SKM-1 (cell line): ENCODE measurements around the gene PLXNC1.

Experiments
- DNase-seq: peaks from one replicate; lab custom pipeline; 2025; ENCODE audit not compliant: unreplicated experiment; lab: John Stamatoyannopoulos, UW

PLXNC1 gene

DNA sequence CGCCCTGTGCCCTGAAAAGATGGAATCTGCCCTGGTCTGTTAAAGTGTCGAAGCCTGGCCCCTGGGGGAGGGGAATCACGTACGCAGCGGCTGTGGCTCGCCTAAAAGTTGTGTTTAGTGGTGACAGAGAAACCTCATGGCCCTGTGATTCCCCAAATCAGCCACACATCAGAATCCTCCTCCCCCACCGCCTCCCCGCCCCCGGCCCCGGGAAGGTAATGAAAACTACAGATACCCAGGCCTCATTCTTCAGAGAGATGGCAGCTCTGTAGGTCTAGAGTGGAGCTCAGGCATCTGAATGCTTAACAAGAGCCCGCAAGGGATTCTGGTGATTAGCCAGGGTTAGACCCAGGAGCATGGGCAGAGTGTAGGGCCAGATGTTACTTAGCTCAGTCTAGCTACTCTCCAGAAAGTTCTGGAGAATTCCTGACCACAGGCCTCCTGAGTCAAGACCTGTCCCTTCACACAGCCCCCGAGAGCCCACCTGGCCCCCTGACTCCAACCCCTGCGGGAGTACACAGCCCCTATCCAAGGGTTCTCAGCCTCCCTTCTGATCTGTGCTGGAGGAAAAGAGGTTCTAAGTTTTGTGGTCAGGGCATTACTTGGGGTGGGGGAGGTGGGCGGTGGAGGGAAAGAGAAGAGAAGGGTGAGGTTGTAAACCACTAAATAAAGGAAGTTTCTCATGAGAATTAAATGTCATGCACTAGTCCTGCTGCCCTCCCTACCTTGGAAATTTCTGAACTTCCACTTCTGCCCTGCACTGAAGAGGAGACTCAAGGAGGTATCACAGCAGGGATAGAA lies 114.8 kb downstream of the PLXNC1 start:
- peak; percentile 27 for DNase-seq

DNA sequence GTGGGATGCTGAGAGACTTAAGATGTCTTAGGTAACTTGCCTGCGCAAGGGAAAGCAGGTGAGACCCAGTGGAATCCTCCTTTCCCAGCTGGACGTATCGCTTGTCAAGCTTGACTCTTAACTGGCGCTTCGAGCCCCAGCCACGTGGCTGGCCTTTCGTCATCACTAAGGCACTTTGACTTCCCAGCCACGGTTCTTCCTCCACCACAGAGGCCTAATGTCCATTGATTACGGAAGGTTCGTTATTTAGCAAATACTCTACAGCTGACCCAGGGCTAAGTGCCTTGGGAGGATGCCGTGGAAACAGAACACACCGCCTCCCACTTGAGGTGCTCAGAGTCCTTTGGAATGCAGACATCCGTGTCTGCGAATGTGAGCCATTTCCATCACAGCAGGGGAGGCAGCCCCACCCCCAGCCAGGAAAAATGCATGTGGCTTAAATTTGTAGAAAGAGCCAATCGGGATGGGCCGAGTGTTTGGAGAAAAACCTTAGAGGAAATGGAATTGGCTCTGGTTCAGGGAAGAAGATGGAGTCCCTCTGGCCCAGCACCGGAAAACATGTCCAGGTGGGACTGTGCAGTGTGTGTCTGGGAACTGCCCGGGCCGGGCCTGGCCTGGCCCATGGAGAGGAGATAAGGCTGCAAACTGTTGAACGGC lies 115.7 kb downstream of the PLXNC1 start:
- DNase-seq: no peak

GRCh38 chr12:94264736-94265485 lies 116.5 kb downstream of the PLXNC1 start:
- DNase-seq: no peak

GRCh38 chr12:94265539-94265938 lies 117.2 kb downstream of the PLXNC1 start:
- DNase-seq: no peak

GRCh38 chr12:94265966-94266745 lies 117.8 kb downstream of the PLXNC1 start:
- no peak for DNase-seq

DNA sequence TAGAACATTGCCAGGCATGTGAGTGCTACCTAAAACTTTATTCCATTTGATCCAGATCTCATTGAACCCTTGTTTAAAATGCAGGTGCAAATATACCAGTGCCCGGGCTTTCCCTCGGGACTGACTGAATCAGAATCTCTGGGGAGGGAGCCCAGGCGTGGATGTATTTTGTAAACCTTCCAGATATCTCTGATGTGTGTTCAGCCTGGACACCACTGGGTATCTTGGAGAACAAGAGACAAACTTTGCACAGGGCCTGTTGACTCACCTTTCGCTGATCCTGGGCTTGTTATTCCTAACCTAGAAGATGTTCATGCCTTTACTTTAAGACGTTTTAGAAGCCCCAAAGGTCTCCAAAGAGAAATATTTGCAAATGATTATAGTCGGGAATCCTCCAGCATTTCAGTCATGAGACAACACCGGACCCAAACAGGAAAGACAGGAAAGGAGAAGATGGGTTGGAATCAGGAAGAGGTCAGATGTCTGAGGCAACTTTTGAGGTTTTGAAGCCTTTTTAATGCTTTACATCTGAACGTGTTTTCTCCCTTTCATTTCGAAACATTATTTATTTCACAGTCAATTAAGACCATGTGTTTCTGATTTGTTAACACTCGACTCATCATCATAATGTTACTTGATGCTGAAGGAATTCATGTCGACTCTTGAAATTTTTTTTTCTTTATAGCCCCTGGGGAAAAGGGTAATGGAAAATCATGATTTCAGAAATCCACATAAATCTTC lies 118.6 kb downstream of the PLXNC1 start:
- DNase-seq: no peak

DNA sequence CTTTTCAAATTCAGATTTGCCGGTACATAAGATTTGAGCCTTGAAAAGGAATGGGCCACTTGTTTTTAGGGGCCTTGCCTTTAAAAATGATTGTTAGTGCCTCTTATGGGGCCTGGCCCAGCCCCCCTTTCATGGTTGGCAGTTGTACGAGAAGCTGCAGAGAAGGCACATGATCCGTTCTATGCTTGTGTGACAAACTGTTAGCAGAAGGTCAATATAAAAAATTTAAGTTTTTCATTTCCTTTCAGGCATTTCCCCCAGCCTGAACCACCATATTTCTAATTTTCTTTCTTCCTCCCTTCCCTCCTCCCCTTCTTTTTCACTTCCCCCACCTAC lies 119.1 kb downstream of the PLXNC1 start:
- DNase-seq: no peak

GRCh38 chr12:94267921-94268471 lies 119.6 kb downstream of the PLXNC1 start:
- no peak for DNase-seq

DNA sequence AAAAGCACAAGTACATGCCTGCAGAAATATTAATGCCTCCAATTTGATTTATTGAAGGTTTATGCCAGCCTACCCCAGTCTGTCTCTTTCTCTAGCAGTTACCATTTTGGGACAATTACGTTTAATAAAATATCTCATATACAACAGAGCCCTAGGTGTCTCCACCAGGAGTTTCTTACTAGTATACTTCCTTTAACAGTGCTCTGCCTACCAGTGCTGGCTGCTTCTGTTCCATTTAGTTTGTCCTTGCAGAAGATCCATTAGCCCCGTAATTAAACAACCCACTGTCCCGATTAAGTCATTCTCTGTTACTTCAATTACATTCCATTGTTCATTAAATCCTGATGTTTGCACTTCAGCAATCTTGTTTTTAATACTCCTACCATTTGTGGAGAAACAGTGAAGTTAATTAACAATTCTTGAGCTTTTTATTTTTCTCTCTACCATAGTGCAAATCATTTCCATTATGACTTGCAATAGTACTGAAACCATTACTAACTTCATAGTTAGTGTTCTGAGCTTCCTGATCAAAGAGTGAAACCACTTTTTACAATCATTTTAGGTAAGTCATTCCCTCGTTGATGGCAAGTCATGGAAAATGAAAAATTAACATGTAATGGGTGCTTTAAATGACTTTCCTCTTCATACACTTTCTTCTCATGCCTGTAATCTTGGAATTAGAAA lies 121.1 kb downstream of the PLXNC1 start:
- no peak for DNase-seq

DNA sequence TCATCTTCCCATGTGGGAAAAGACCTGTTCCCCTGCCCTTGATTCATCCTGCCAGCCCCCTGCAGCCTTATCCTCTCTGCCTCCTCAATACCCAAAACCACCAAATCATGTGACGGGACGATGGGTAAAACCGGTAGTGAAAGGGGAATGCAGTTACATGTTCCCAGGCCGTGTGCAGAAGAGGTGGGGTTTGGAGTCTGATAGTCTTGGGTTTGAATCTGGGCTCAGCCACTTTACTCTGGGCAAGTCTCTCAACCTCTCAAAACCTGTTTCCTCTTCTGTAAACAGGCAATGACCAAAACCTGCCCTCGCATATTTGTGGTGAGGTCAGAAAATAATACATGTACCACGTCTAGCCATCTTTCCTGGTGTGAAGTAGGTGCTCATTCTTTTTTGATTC lies 123.0 kb downstream of the PLXNC1 start:
- DNase-seq: no peak

DNA sequence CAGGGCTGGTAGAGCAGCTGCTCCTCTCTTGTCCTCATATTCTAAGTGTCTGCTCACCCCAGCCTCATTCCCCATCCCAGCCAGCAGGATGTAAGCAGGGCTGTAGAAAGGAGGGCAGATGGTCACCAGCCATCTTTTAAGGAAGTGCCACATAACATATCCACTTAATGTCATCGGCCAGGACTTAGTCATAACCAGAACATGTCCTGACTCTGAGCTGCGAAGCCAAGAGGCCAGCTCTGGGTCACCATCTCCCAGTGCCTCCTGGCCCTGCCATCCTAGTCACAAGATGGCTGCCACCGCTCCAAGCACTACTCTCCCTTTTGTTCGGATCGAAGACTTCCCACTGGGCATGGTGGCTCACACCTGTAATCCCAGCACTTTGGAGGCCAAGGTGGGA lies 123.9 kb downstream of the PLXNC1 start:
- no peak for DNase-seq

DNA sequence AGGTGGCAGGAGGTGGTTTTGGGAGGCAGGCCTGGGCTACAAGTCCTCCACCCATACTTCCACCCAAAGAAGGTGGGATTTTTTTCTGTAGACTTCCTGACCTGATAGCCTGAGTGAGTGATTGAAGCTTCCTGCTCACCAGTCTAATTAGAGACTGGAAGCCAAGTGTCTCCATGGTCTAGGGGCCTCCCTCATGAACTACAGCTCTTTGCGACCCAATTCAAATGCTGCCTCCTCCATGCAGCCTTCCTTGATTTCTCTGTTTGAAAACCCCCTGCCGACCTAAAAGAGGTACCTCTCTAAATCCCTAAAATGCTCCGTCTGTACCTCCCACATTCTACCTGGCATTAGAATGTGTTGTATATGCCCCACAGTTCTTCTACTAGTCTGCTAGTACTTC lies 124.9 kb downstream of the PLXNC1 start:
- DNase-seq: no peak

- DNase-seq: no peak
Observed at GRCh38 chr12:94276725-94277124, 128.3 kb downstream of the PLXNC1 start.

DNA sequence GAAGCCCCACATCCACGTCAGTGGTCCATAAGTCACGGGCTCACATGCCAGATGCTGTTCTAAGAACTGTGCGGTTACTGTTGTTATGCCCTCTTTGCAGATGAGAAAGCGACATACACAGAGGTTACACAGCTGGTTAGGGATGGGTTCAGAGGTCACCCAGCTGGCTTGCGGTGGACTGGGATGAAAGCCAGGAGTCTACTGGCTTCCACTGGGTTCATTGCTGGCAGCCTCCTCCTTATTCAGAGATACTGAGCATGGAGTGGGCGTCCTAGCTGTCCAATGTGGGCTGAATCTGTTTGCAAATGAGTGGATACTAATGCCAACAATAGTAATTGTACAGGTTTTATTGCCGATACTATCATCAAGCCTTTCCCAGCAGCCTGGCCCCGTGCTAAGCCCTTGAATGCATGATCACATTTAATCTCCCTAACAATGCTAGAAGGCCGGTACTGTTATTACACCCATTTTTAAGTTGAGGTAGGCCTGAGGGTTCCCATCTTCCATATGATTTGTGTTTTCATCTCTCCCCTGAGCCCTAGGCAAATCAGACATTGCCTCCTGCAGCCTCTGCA lies 129.1 kb downstream of the PLXNC1 start:
- DNase-seq: no peak

DNA sequence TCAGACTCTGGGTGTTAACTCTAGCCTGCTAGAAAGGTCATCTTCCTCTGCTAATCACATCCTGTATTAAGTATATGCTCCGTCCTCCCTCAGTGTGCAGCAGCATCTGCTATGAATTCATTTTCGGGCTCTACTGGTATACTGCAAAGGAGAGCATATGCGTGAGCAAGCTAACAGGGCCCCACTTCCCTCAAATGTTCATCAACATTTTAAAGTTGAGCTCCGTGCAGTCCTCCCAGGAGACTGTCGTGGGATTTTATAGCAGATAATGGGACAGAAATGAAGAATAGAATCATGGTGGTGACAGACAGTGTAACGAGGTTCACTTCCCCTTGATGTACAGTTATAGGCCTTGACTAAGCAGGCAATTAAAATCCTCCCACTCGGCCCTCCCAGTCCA lies 131.7 kb downstream of the PLXNC1 start:
- DNase-seq: no peak

DNA sequence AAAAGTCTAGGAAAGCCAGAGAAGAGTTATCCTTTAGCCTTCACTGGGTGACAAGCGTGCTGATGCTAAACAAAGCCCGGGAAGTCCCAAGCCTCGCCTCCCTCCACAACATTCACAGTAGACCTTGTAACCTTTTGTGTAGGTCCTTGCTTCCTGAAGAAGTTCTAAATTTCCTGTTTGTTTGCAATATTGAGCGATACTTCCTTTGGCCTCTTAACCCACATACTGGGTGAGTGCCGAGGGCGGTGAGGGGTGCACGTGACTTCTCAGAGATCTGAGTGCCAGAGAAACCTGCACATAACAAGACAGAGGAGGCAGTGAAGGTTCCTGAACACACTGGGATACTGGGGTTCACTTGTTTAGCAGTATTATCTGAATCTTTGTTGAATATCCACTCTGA lies 134.3 kb downstream of the PLXNC1 start:
- DNase-seq: no peak

DNA sequence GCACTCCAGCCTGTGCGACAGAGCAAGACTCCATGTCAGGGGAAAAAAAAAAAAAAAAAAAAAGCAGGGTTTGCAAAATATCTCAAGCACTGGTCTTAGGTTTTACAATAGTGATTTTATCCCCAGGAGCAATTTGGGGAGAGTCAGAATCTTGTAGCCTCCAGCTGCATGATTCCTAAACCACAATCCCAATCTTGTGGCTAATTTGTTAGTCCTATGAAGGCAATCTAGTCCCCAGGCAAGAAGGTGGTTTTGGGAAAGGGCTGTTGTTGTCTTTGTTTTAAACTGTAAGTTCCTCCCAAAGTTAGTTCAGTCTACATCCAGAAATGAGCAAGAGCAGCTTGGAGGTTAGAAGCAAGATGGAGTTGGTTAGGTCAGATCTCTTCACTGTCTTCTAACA lies 135.7 kb downstream of the PLXNC1 start:
- no peak for DNase-seq

GRCh38 chr12:94284859-94285258 lies 136.5 kb downstream of the PLXNC1 start:
- DNase-seq: no peak

GRCh38 chr12:94285943-94286582 lies 137.7 kb downstream of the PLXNC1 start:
- DNase-seq: no peak
